GM21723 (cell line): ENCODE measurements around the gene DPF3.

Source experiments
- ATAC-seq: cut with Tn5 transposase; IDR thresholded peaks from one replicate; pipeline ENCODE4 v1.9.1; 2021; ENCODE audit warnings: mild to moderate bottlenecking, moderate library complexity; ENCODE audit not compliant: unreplicated experiment

Gene DPF3

GRCh38 chr14:72893636-72894322, at the start of gene DPF3:
TSS of gene DPF3 (minus strand) at chr14:72894101. CDS start at chr14:72894088, 13 bp downstream.
- peak; percentile 98 for ATAC-seq

- no peak for ATAC-seq
Measured at GRCh38 chr14:72942934-72943333, 49.0 kb upstream of the DPF3 start.

GRCh38 chr14:72941286-72941985, 47.5 kb upstream of the DPF3 start:
- ATAC-seq, result no peak

- ATAC-seq, result no peak
Measured at GRCh38 chr14:72939630-72940029, 45.7 kb upstream of the DPF3 start.

- no peak for ATAC-seq
Measured at GRCh38 chr14:72932893-72933292, 39.0 kb upstream of the DPF3 start.

GRCh38 chr14:72929316-72930080, 35.6 kb upstream of the DPF3 start:
- no peak for ATAC-seq

GRCh38 chr14:72928872-72929271, 35.0 kb upstream of the DPF3 start:
- no peak for ATAC-seq

- ATAC-seq, result peak; percentile 94
Measured at GRCh38 chr14:72926292-72927028, 32.6 kb upstream of the DPF3 start, which contains the start of gene DCAF4. TSS of gene DCAF4 (plus strand) at chr14:72926464. CDS start at chr14:72937979, 11,515 bp downstream.

GRCh38 chr14:72925815-72926291, 32.0 kb upstream of the DPF3 start:
- ATAC-seq, result peak; percentile 20

GRCh38 chr14:72925171-72925759, 31.4 kb upstream of the DPF3 start:
- no peak for ATAC-seq

- ATAC-seq, result no peak
Measured at GRCh38 chr14:72924337-72924736, 30.4 kb upstream of the DPF3 start.

- no peak for ATAC-seq
Measured at GRCh38 chr14:72921396-72921795, 27.5 kb upstream of the DPF3 start.

- ATAC-seq, result no peak
Measured at GRCh38 chr14:72920008-72920407, 26.1 kb upstream of the DPF3 start.

GRCh38 chr14:72917094-72917802, 23.3 kb upstream of the DPF3 start:
- no peak for ATAC-seq

GRCh38 chr14:72916174-72916573, 22.3 kb upstream of the DPF3 start:
- ATAC-seq, result no peak

- ATAC-seq, result no peak
Measured at GRCh38 chr14:72913809-72914208, 19.9 kb upstream of the DPF3 start.

- ATAC-seq, result no peak
Measured at GRCh38 chr14:72909163-72909562, 15.3 kb upstream of the DPF3 start.

- ATAC-seq, result no peak
Measured at GRCh38 chr14:72907886-72908285, 14.0 kb upstream of the DPF3 start.

GRCh38 chr14:72906879-72907278, 13.0 kb upstream of the DPF3 start:
- ATAC-seq, result no peak

- ATAC-seq, result no peak
Measured at GRCh38 chr14:72906316-72906715, 12.4 kb upstream of the DPF3 start.
